GM12891 (cell line): ENCODE results near the gene ECSCR. TPM values are rescaled to one million over a fixed set of nuclear protein-coding genes. Genes with fewer than 3 reads are reported as not detected.
A peak's percentile ranks its signal among the peaks of the same experiment; 100 is the strongest.
"Not testable (repeated sequence)": the region's sequence is repeated elsewhere in the genome, so short reads cannot be mapped to it uniquely, and the experiment has no call there.

ENCODE experiments used
- DNase-seq: peaks from one replicate; pipeline ENCODE4 v3.0.0; 2011; ENCODE audit warnings: low spot score; ENCODE audit not compliant: insufficient read length
- FAIRE-seq: peaks from 2 replicates; lab custom pipeline; 2011; peaks lifted over from hg19 to GRCh38; lab: Jason Lieb, UNC
- PAX5 ChIP-seq: IDR thresholded peaks from 2 replicates; pipeline ENCODE4 v1.6.1; 2011; ENCODE audit warnings: low read length, moderate library complexity, mild to moderate bottlenecking; ENCODE audit not compliant: insufficient read depth, severe bottlenecking
- POLR2A ChIP-seq: IDR thresholded peaks from 2 replicates; pipeline ENCODE4 v1.6.1; 2011; ENCODE audit warnings: low read depth, low read length, control low read depth
- POLR2AphosphoS5 ChIP-seq: IDR thresholded peaks from 2 replicates; pipeline ENCODE4 v1.6.1; 2011; ENCODE audit warnings: low read depth, low read length, control low read depth
- POU2F2 ChIP-seq: IDR thresholded peaks from 2 replicates; pipeline ENCODE4 v1.6.1; 2011; ENCODE audit warnings: low read depth, mild to moderate bottlenecking, control low read depth, low read length, moderate library complexity
- SPI1 ChIP-seq: IDR thresholded peaks from 2 replicates; pipeline ENCODE4 v1.6.1; 2011; ENCODE audit warnings: low read depth, low read length, control low read depth
- TAF1 ChIP-seq: IDR thresholded peaks from 2 replicates; pipeline ENCODE4 v1.6.1; 2011; ENCODE audit warnings: low read depth, low read length, control low read depth
- polyA plus RNA-seq: library from polyadenylated mRNA; unstranded; fragments of >200 nt; gene quantifications from one replicate; pipeline ENCODE4 v1.2.1, GENCODE V29; 2012; ENCODE audit warnings: low read depth, missing spikeins, inconsistent platforms; ENCODE audit not compliant: missing spikeins

ECSCR gene
- not detected for polyA plus RNA-seq

DNA sequence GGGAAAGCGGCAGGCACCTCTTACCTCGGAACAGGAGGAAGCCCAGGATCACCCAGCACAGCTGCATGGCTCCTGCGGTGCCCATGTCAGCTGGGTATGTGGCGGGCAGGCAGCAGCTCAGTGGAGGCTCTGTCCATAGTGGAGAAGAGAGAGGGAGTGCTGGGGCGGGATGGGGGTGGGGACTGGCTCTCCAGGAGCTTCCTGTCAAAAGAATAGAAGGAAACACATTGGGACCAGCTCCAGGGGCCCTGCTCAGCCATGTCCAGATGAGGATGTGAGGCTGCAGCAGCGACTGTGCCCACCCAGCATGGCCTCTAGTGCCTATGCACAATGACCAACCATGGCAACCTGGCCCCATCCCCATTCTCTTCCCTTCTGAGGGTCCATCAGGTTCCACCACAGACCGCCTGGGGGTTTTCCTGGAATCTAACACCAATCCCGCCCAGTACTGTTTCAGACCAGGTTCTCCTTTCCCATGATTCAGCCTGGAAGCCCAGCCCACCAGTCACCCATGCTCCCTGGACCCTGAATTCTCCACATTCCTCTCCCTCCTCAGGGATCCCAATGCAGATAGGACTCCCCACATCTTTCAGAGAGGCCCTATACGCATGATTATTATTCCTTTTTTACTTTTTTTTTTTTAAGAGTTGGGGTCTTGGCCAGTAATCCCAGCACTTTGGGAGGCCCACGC lies at the start of gene ECSCR:
TSS of gene ECSCR (minus strand) at position 158 of the 691 bp plus-strand sequence. CDS start at position 85, 73 bp downstream.
- DNase-seq, result no peak
- FAIRE-seq, result no peak
- no peak for TF ChIP-seq POU2F2
- no peak for TF ChIP-seq POLR2A
- TF ChIP-seq POLR2AphosphoS5, result no peak
- TF ChIP-seq PAX5, result no peak
- TF ChIP-seq TAF1, result no peak
- TF ChIP-seq SPI1, result no peak

- not testable (repeated sequence) for DNase-seq, FAIRE-seq
These were observed 42.2 kb upstream of the ECSCR start for GRCh38 chr5:139504722-139505121.

- not testable (repeated sequence) for FAIRE-seq, DNase-seq
These were observed 41.3 kb upstream of the ECSCR start for GRCh38 chr5:139503879-139504278.

DNA sequence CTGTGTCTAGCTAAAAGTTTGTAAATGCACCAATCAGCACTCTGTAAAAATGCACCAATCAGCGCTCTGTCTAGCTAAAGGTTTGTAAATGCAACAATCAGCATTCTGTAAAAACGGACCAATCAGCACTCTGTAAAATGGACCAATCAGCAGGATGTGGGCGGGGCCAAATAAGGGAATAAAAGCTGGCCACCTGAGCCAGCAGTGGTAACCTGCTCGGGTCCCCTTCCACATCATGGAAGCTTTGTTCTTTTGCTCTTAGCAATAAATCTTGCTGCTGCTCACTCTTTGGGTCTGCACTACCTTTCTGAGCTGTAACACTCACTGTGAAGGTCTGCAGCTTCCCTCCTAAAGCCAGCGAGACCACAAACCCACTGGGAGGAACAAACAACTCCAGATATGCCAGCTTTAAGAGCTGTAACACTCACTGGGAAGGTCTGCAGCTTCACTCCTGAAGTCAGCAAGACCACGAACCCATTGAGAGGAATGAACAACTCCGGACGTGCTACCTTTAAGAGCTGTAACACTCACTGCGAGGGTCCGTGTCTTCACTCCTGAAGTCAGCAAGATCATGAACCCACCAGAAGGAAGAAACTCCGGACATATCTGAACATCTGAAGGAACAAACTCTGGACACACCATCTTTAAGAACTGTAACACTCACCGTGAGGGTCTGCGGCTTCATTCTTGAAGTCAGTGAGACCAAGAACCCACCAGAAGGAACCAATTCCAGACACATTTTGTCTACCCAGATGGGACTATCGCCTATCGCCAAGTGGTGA lies 40.7 kb upstream of the ECSCR start:
- DNase-seq, FAIRE-seq: not testable (repeated sequence)

- DNase-seq (no peak), FAIRE-seq (no peak)
- TF ChIP-seq POU2F2 (no peak), PAX5 (no peak), TAF1 (no peak), POLR2AphosphoS5 (no peak), POLR2A (no peak), SPI1 (no peak)
These were observed 38.8 kb upstream of the ECSCR start for GRCh38 chr5:139501381-139501780.

- FAIRE-seq (no peak), DNase-seq (no peak)
These were observed 33.3 kb upstream of the ECSCR start for GRCh38 chr5:139495638-139496435.

DNA sequence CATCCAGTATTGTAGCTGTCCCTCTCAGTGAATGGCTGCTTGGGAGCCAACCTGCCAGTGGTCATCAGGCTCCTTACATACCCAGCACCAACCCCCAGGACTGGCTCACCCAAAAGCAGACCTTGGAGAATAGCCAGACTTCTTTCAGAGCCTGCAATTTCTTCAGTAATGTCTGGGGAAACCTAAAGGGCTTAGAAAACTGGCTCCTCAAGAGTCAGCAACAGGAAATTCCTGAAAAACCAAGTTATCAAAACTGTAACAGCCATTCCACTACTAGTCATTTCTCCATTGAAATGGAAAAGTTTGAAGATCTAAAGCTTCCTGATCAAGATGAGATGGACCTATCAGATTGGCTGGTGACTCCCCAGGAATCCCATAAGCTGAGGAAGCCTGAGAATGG lies 32.3 kb upstream of the ECSCR start:
- no peak for FAIRE-seq
- no peak for DNase-seq
- TF ChIP-seq POLR2A (no peak), PAX5 (no peak), POLR2AphosphoS5 (no peak), SPI1 (no peak), POU2F2 (no peak), TAF1 (no peak)

More at GRCh38 chr5:139495638-139496435, 33.3 kb upstream of the ECSCR start:
- TF ChIP-seq PAX5 (no peak), POLR2AphosphoS5 (no peak), TAF1 (no peak), SPI1 (no peak), POLR2A (no peak), POU2F2 (no peak)

- FAIRE-seq, result no peak
- no peak for TF ChIP-seq PAX5
- no peak for TF ChIP-seq POU2F2
- TF ChIP-seq SPI1, result no peak
- no peak for TF ChIP-seq TAF1
- no peak for TF ChIP-seq POLR2A
- no peak for TF ChIP-seq POLR2AphosphoS5
These were observed 31.7 kb upstream of the ECSCR start for GRCh38 chr5:139494256-139494655.

GRCh38 chr5:139492700-139493192 lies 30.2 kb upstream of the ECSCR start:
- peak; percentile 9 for FAIRE-seq

More at GRCh38 chr5:139494256-139494655, 31.7 kb upstream of the ECSCR start:
- DNase-seq, result no peak

GRCh38 chr5:139488260-139488659 lies 25.7 kb upstream of the ECSCR start:
- FAIRE-seq, result peak; percentile 20
- no peak for DNase-seq
- no peak for TF ChIP-seq PAX5

More at GRCh38 chr5:139492700-139493192, 30.2 kb upstream of the ECSCR start:
- TF ChIP-seq POLR2A (no peak), POLR2AphosphoS5 (no peak), SPI1 (no peak), PAX5 (no peak), TAF1 (no peak), POU2F2 (no peak)
- DNase-seq, result no peak

GRCh38 chr5:139486201-139486600 lies 23.7 kb upstream of the ECSCR start:
- FAIRE-seq (no peak), DNase-seq (no peak)
- TF ChIP-seq SPI1 (no peak), POLR2AphosphoS5 (no peak), POLR2A (no peak), POU2F2 (no peak), TAF1 (no peak), PAX5 (no peak)

DNA sequence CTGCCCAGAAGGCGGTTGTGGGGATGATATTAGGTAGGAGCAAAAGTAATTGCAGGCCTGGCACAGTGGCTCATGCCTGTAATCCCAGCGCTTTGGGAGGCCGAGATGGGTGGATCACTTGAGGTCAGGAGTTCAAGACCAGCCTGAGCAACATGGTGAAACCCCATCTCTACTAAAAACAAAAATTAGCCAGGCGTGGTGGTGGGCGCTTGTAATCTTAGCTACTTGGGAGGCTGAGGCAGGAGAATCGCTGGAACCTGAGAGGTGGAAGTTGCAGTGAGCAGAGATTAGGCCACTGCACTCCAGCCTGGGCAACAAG lies 20.3 kb upstream of the ECSCR start:
- DNase-seq, FAIRE-seq: not testable (repeated sequence)
